ENCODE measurements around the gene RAD18. TPM values are rescaled to one million over a fixed set of nuclear protein-coding genes. Genes with fewer than 3 reads are reported as not detected.

RAD18 gene
- total RNA-seq, 5 donors from 2014 or later (not counting 1 experiment from before 2014, with no cell fraction given) = 13.7 to 18.5 (median 16.5) TPM

DNA sequence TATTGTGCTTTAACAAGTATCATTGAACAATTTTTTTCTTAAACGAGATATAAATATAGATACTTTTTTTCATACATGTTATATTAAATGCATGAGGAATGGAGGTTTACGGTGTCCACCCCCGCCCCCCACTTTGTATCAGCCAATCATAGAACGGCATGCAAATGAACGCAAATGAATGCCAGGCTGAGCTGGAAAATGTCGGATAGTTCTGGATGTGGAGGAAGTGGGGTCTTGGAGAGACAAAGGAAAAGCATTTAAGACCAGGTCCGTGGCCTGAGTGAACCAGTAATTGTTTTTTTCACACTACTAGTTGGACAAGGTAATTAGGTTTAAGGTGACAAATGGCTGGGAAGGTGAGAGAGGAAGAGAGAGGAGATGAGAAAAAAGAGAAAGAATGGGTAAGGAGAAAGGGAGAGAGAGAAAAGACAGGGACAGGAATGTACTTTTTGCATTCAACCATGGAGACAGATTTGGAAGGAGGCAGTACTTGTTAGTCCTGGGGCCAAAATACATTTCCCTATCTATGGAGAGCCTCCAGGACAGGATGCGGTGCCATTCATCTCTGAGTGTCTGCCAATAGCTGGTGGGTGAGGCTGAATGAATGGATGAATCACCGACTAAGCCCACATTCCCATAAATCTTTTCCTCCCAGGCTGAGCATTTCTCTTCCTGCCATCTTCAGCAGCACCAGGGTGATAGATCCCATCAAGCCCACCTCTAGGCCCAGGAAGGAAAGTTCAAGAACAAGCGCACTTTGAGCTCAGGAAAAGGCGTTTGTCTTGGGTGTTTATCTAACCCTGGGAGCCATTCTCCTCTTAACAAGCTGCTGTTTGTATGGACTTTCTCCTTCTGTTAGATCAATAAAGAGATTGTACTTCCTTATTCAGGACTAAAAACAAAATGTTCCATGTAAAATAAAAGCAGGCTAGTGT is 1.4 kb upstream of the RAD18 start:
- Mint-ChIP-seq H3K9me3 (no peaks in the 10 kb centered on the region), H3K4me1 (peaks cover 25 to 37% (median 34%) of the 10 kb centered on the region in 3 donors), H3K27me3 (peaks cover 8 to 9% of the 10 kb centered on the region in 2 donors), H3K36me3 (no peaks in the 10 kb centered on the region), H3K27ac (peak overlapping the region in 1 of 2 donors; percentile 61), H3K4me3 (peak overlapping the region; percentile 93 to 98 (median 94))
- peaks cover 9 to 13% of the 10 kb centered on the region in 2 experiments for H3K4me1 ChIP-seq (ENCODE audit: control insufficient read depth in 1 of 2, extremely low read depth in 1 of 2, insufficient read depth in 2 of 2, low read length in 2 of 2)
- 100% methylated on average over 4 of the region's 11 CpGs for WGBS (ENCODE audit: insufficient coverage)
- H3K36me3 ChIP-seq (ENCODE audit: control insufficient read depth in 2 of 2, extremely low read depth in 1 of 2, insufficient read depth in 1 of 2, low read length in 1 of 2) = no peaks in the 10 kb centered on the region
- POLR2A ChIA-PET = interaction anchor here in 1 of 2 donors (0.7 kb wide), 1 partner anchor 36 kb away, joined by 4 read pairs; no protein-coding TSS in a partner anchor
- no peak overlapping the region for H3K4me3 ChIP-seq (ENCODE audit: control insufficient read depth in 1 of 2, extremely low read depth in 1 of 2, low read length in 1 of 2)
- no peaks in the 10 kb centered on the region for H3K9me3 ChIP-seq
- CTCF ChIA-PET = interaction anchor here (0.5 to 1.2 kb wide), 3 partner anchors 25 to 339 kb away, joined by 3 to 4 read pairs (median 3); no protein-coding TSS in a partner anchor
- peaks cover 0 to 11% of the 10 kb centered on the region in 2 experiments for H3K27me3 ChIP-seq (replicated peaks in 1 of 2; ENCODE audit: control insufficient read depth in 2 of 2, extremely low read depth in 1 of 2, insufficient read depth in 2 of 2, low read length in 1 of 2)
- no peak overlapping the region for H3K27ac ChIP-seq (ENCODE audit: low read length)
- ATAC-seq (replicated peaks in 1 of 4) (no peak), DNase-seq (no peak)

DNA sequence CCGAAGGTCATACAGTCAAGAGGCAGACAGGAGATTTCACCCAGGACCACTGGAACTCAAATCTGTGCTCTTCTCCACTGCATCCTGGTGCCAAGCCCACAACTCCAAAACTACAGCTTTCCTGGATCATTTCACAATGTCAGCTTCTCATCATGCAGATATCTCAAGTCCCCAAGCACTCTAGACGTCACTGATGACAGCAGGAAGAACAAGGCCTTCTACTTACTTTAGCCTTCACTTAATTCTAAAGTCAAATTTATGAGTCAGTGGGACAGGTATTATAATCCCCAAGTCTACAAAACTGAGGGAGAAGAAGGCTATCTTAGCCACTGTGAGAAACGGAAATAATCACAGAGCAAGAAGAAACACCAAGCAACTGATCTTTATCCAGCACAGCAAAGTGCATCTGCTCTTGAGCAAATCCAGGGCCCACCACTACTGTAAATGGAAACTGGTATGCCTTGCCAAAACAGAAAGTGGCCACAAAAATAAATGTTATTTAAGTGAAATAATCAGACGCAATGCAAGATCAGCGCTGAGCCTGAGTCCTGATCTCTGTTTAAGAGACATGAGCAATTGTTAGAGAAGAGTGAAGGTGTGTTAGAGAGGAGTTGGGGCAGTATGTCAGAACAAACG is 928 bp downstream of the RAD18 start:
- ChIA-PET CTCF (interaction anchor here in 1 of 2 donors (1.0 kb wide), 1 partner anchor 9 kb away, joined by 3 read pairs; no protein-coding TSS in a partner anchor), POLR2A (interaction anchor here (0.6 kb wide), 2 partner anchors 1067 to 1237 kb away, joined by 3 to 4 read pairs; no protein-coding TSS in a partner anchor)
- H3K27ac ChIP-seq (ENCODE audit: low read length) = peak overlapping the region; percentile 90
- Mint-ChIP-seq H3K4me1 (peaks cover 27 to 42% (median 40%) of the 10 kb centered on the region in 3 donors), H3K4me3 (peak overlapping the region; percentile 93 to 98 (median 94)), H3K9me3 (no peaks in the 10 kb centered on the region), H3K27me3 (peaks cover 0 to under 1% of the 10 kb centered on the region in 2 donors), H3K27ac (peak overlapping the region; percentile 33 to 92), H3K36me3 (peaks cover 8% of the 10 kb centered on the region)
- H3K4me1 ChIP-seq (ENCODE audit: control insufficient read depth in 1 of 2, extremely low read depth in 1 of 2, insufficient read depth in 2 of 2, low read length in 2 of 2) = peaks cover 9 to 13% of the 10 kb centered on the region in 2 experiments
- H3K9me3 ChIP-seq = no peaks in the 10 kb centered on the region
- no peaks in the 10 kb centered on the region for H3K36me3 ChIP-seq (ENCODE audit: control insufficient read depth in 2 of 2, extremely low read depth in 1 of 2, insufficient read depth in 1 of 2, low read length in 1 of 2)
- DNase-seq (peak in 1 of 35 experiments; percentile 12), ATAC-seq (replicated peaks in 1 of 4) (no peak)
- 27% methylated on average over 3 of the region's 6 CpGs for WGBS (ENCODE audit: insufficient coverage)
- no peaks in the 10 kb centered on the region for H3K27me3 ChIP-seq (replicated peaks in 1 of 2; ENCODE audit: control insufficient read depth in 2 of 2, extremely low read depth in 1 of 2, insufficient read depth in 2 of 2, low read length in 1 of 2)
- H3K4me3 ChIP-seq (ENCODE audit: control insufficient read depth in 1 of 2, extremely low read depth in 1 of 2, low read length in 1 of 2) = peak overlapping the region; percentile 90 to 98

DNA sequence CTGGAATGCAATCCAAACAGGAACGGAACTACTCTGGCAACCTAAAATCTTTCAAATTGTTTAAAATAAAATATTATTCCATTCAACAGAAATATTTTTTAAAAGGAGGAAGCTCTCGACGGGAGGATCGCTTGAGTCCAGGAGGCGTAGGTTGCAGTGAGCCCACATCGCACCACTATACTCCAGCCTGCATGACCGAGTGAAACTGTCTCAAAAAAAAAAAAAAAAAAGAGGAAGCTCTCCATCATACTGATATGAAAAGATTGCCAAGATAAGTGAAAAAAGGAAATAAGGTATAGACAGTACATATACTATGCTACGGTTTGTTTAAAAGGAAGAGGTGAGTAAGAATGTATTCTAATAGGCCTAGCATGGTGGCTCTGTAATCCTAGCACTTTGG is 3.6 kb downstream of the RAD18 start:
- Histone ChIP-seq H3K4me1 (ENCODE audit: control insufficient read depth in 1 of 2, extremely low read depth in 1 of 2, insufficient read depth in 2 of 2, low read length in 2 of 2) (peaks cover 9 to 13% of the 10 kb centered on the region in 2 experiments), H3K4me3 (ENCODE audit: control insufficient read depth in 1 of 2, extremely low read depth in 1 of 2, low read length in 1 of 2) (no peak overlapping the region), H3K36me3 (ENCODE audit: control insufficient read depth in 2 of 2, extremely low read depth in 1 of 2, insufficient read depth in 1 of 2, low read length in 1 of 2) (peaks cover 0 to 14% of the 10 kb centered on the region in 2 donors), H3K9me3 (no peaks in the 10 kb centered on the region), H3K27ac (ENCODE audit: low read length) (no peak overlapping the region), H3K27me3 (replicated peaks in 1 of 2; ENCODE audit: control insufficient read depth in 2 of 2, extremely low read depth in 1 of 2, insufficient read depth in 2 of 2, low read length in 1 of 2) (no peaks in the 10 kb centered on the region)
- no peaks in the 10 kb centered on the region for H3K27me3 Mint-ChIP-seq
- peaks cover 27 to 51% (median 49%) of the 10 kb centered on the region in 3 donors for H3K4me1 Mint-ChIP-seq
- no peak overlapping the region for H3K4me3 Mint-ChIP-seq
- no peak for ATAC-seq (replicated peaks in 1 of 4)
- H3K9me3 Mint-ChIP-seq = no peaks in the 10 kb centered on the region
- no peak for DNase-seq
- ChIA-PET POLR2A (no interaction called here), CTCF (interaction anchor here in 1 of 2 donors (0.5 kb wide), 1 partner anchor 13 kb away, joined by 4 read pairs; no protein-coding TSS in a partner anchor)
- no peak overlapping the region for H3K27ac Mint-ChIP-seq
- 50% methylated on average over 2 of the region's 8 CpGs for WGBS (ENCODE audit: insufficient coverage)
- H3K36me3 Mint-ChIP-seq = peaks cover 27% of the 10 kb centered on the region

DNA sequence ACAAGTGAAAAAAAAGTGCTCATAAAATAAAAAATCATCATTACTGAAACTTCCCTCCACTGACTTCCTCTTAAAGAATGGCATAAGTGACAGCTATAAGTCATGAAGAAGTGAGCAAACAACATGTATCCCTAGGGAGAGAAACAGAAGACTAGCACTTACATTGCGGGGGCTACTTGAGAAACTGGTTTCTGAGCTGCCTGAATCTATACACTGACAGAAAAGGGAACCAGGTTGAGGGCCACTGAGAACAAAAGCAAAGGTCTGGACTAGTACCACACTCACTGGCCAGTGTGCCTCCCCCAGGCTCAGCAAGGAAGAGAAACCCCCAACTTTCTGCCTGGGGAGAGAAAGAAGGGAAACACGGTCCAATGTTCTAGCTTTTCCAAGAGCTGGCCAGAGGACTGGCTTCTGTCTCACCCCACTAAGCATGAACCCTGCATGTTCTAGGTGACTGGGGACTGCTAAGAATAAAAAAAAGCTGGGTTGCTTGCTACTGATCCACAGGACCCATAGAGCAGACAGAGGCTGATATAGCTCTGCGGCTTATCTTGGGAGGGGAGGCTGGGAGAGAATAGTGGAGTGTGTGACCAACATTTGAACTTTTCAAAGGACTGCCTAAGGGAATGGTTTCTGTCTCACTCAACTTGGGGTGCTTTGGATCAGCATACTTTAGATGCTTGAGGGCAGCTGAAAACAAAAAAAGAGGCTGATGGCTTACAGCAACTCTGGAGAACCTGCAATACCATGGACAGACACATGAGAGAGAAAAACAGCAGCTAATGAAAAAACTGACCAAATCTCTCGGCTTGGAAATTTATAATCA is 8.1 kb downstream of the RAD18 start:
- H3K36me3 ChIP-seq (ENCODE audit: control insufficient read depth in 2 of 2, extremely low read depth in 1 of 2, insufficient read depth in 1 of 2, low read length in 1 of 2) = peaks cover 0 to 14% of the 10 kb centered on the region in 2 donors
- CTCF ChIA-PET = no interaction called here
- WGBS (ENCODE audit: insufficient coverage) = 100% methylated on average over 1 of the region's 4 CpGs
- H3K27me3 Mint-ChIP-seq = no peaks in the 10 kb centered on the region
- no peaks in the 10 kb centered on the region for H3K9me3 ChIP-seq
- H3K27me3 ChIP-seq (replicated peaks in 1 of 2; ENCODE audit: control insufficient read depth in 2 of 2, extremely low read depth in 1 of 2, insufficient read depth in 2 of 2, low read length in 1 of 2) = no peaks in the 10 kb centered on the region
- no peak for ATAC-seq (replicated peaks in 1 of 4)
- no peaks in the 10 kb centered on the region for H3K9me3 Mint-ChIP-seq
- H3K4me3 Mint-ChIP-seq = no peak overlapping the region
- POLR2A ChIA-PET = interaction anchor here in 1 of 2 donors (0.5 kb wide), 1 partner anchor 27 kb away, joined by 3 read pairs; no protein-coding TSS in a partner anchor
- peaks cover 40% of the 10 kb centered on the region for H3K36me3 Mint-ChIP-seq
- DNase-seq = no peak
- H3K4me1 Mint-ChIP-seq = peaks cover 6 to 38% (median 30%) of the 10 kb centered on the region in 3 donors
- H3K4me3 ChIP-seq (ENCODE audit: control insufficient read depth in 1 of 2, extremely low read depth in 1 of 2, low read length in 1 of 2) = no peak overlapping the region
- no peaks in the 10 kb centered on the region for H3K4me1 ChIP-seq (ENCODE audit: control insufficient read depth in 1 of 2, extremely low read depth in 1 of 2, insufficient read depth in 2 of 2, low read length in 2 of 2)
- H3K27ac ChIP-seq (ENCODE audit: low read length) = no peak overlapping the region
- H3K27ac Mint-ChIP-seq = no peak overlapping the region

DNA sequence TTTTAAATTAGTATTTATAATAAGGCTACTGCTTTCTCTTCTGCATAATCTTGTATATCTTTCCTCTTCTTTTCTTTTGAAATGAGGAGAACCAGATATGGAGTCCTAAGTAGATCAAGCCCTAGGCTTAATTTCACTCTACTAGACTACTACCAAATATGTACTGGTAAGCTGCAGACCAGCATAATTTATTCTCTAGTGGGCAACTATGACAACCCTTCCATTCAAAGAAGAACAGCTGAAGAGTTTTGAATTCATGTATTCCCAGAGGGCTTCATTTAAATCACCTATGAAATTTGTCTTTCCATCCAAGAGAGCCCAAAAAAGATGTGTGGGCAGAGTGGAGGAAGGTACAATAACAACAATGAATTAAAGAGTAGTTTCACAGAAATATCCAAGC is 10.0 kb downstream of the RAD18 start:
- ChIA-PET CTCF (interaction anchor here in 1 of 2 donors (0.7 kb wide), 1 partner anchor 349 kb away, joined by 3 read pairs; no protein-coding TSS in a partner anchor), POLR2A (no interaction called here)
- H3K9me3 ChIP-seq = no peaks in the 10 kb centered on the region
- ATAC-seq (replicated peaks in 1 of 4) (no peak), DNase-seq (no peak)
- Mint-ChIP-seq H3K27ac (no peak overlapping the region), H3K9me3 (no peaks in the 10 kb centered on the region), H3K4me1 (peaks cover 4 to 30% (median 26%) of the 10 kb centered on the region in 3 donors), H3K36me3 (peaks cover 39% of the 10 kb centered on the region), H3K4me3 (no peak overlapping the region), H3K27me3 (no peaks in the 10 kb centered on the region)
- no peak overlapping the region for H3K27ac ChIP-seq (ENCODE audit: low read length)
- no peaks in the 10 kb centered on the region for H3K4me1 ChIP-seq (ENCODE audit: control insufficient read depth in 1 of 2, extremely low read depth in 1 of 2, insufficient read depth in 2 of 2, low read length in 2 of 2)
- H3K27me3 ChIP-seq (replicated peaks in 1 of 2; ENCODE audit: control insufficient read depth in 2 of 2, extremely low read depth in 1 of 2, insufficient read depth in 2 of 2, low read length in 1 of 2) = no peaks in the 10 kb centered on the region
- H3K36me3 ChIP-seq (ENCODE audit: control insufficient read depth in 2 of 2, extremely low read depth in 1 of 2, insufficient read depth in 1 of 2, low read length in 1 of 2) = peaks cover 0 to 14% of the 10 kb centered on the region in 2 donors
- H3K4me3 ChIP-seq (ENCODE audit: control insufficient read depth in 1 of 2, extremely low read depth in 1 of 2, low read length in 1 of 2) = no peak overlapping the region
